Stimulated activated CD4-positive, alpha-beta T cell treated with anti-CD3 and anti-CD28 coated beads, TNF-alpha, amount 100 ng/mL, for 24 hours (primary cell): ENCODE results near the gene ZNF554.

Experiments used
- DNase-seq, 3 experiments: peaks; one replicate each; pipeline ENCODE4 v3.0.0-alpha.2; 2020; ENCODE audit warnings: low read depth in 3 of 3

Gene ZNF554

GRCh38 chr19:2867025-2867991, 47.6 kb downstream of the ZNF554 start, which contains the start of gene ZNF556:
ZNF556 (plus strand) TSS chr19:2867335; CDS start chr19:2867422, 87 bp downstream.
- no peak for DNase-seq

GRCh38 chr19:2869618-2870017, 50.0 kb downstream of the ZNF554 start:
- DNase-seq: no peak

- DNase-seq: peak in 1 of 3 experiments; percentile 24
Measured at GRCh38 chr19:2872175-2872574, 52.5 kb downstream of the ZNF554 start.

- no peak for DNase-seq
Measured at GRCh38 chr19:2877398-2878331, 58.0 kb downstream of the ZNF554 start.

- no peak for DNase-seq
Measured at GRCh38 chr19:2883686-2884439, 64.2 kb downstream of the ZNF554 start.

- no peak for DNase-seq
Measured at GRCh38 chr19:2885736-2886135, 66.1 kb downstream of the ZNF554 start.
